Measurements from ENCODE around the gene EGFL8.
A peak's percentile ranks its signal among the peaks of the same experiment; 100 is the strongest.

The EGFL8 gene

DNA sequence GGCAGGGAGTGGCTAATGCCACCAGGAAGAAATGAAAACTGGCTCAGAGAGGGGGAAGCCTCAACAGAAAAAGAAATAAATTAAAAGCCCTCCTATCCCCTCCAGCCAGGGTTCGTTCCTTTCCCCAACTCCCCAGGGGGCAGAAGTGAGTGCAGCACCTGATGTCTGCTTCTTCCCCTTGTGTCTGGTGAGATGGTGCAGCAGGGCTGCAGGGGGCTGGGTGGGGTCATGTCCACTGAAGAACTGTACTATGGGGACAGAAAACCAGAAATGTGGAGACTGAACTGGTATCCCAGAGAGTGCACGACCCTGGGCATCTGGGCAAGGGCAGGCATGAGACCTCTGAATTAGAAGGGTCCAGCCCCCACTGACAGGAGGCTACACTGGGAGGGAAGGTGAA, 4.0 kb downstream of the EGFL8 start:
- Histone ChIP-seq H3K4me1 (ENCODE audit: control insufficient read depth, insufficient read depth, low read length) (peaks cover 4% of the 10 kb centered on the region), H3K4me3 (ENCODE audit: low read length) (no peak overlapping the region), H3K36me3 (ENCODE audit: control insufficient read depth, insufficient read depth, low read length) (peaks cover 22% of the 10 kb centered on the region; the same call in 1 of the 2 replicates), H3K27me3 (ENCODE audit: control insufficient read depth, insufficient read depth, low read length) (no peaks in the 10 kb centered on the region), H3K9me3 (ENCODE audit: control insufficient read depth, insufficient read depth, low read length) (no peaks in the 10 kb centered on the region), H3K27ac (ENCODE audit: low read length) (no peak overlapping the region)
- DNase-seq (ENCODE audit: low read depth, low spot score), result no peak
- no CpG with 5 or more reads among the region's 2 CpGs for WGBS (ENCODE audit: insufficient coverage, insufficient read length)

DNA sequence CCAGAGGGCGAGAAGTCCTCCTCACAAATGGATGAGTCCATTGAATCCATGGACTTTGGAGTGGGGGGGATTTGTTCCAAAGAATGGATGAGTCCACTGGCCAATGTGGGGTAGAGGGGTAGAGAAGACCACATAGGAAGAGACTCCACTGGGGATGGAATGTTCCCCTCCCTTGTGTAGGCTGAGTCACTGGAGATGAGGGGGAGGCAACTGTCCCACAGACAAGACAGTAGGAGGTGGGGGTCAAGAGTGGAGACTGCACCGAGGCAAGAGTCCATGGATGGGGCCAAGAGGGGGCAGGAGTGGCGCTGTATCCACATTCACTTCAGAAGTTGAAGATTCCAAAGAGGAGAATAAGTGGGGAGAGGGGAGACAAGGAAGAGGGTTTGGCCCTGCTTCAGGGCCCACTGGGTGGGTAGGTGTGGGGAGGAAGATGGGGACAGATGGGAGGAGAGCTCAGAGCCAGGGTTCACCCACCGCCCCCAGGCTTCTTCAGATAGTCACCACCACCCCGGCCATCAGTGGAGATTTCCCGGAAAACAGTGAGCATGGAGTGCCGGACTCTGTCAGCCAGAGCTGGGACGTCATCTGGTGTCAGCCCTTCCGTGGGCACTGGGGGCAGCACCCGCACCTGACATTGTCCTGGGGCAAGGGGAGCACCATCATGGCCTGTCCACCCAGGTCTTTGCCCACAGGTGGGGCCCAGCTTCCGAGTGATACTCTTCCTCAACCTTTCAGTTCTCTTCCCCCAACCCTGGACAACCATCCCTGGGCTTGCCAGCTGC, 4.6 kb downstream of the EGFL8 start:
- H3K9me3 ChIP-seq (ENCODE audit: control insufficient read depth, insufficient read depth, low read length), result no peaks in the 10 kb centered on the region
- H3K27ac ChIP-seq (ENCODE audit: low read length), result no peak overlapping the region
- H3K36me3 ChIP-seq (ENCODE audit: control insufficient read depth, insufficient read depth, low read length), result peaks cover 22% of the 10 kb centered on the region; the same call in 1 of the 2 replicates
- no peak for DNase-seq (ENCODE audit: low read depth, low spot score)
- no CpG with 5 or more reads among the region's 11 CpGs for WGBS (ENCODE audit: insufficient coverage, insufficient read length)
- H3K4me3 ChIP-seq (ENCODE audit: low read length), result no peak overlapping the region
- H3K4me1 ChIP-seq (ENCODE audit: control insufficient read depth, insufficient read depth, low read length), result peaks cover 4% of the 10 kb centered on the region
- no peaks in the 10 kb centered on the region for H3K27me3 ChIP-seq (ENCODE audit: control insufficient read depth, insufficient read depth, low read length)

DNA sequence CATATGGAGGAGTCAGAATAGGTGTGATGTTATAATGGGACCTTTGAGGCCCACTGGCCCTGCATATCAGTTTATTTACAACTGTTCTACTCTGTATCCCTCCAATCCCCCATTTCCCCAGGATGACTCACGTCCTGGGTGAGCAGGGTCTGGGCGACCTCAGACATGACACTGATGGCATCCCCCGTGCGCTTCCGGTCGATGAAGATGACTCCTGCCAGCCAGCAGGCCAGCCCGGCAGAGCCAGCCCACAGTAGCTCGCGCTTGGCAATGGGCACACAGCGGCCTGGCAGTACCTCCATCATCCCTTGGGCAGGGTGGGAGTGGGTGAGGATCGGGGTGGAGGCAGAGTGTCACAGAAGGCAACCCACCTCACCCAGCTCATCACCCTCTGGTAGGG, 5.9 kb downstream of the EGFL8 start:
- H3K4me1 ChIP-seq (ENCODE audit: control insufficient read depth, insufficient read depth, low read length), result peaks cover 4% of the 10 kb centered on the region
- no CpG with 5 or more reads among the region's 11 CpGs for WGBS (ENCODE audit: insufficient coverage, insufficient read length)
- peaks cover 22% of the 10 kb centered on the region; the same call in 1 of the 2 replicates for H3K36me3 ChIP-seq (ENCODE audit: control insufficient read depth, insufficient read depth, low read length)

DNA sequence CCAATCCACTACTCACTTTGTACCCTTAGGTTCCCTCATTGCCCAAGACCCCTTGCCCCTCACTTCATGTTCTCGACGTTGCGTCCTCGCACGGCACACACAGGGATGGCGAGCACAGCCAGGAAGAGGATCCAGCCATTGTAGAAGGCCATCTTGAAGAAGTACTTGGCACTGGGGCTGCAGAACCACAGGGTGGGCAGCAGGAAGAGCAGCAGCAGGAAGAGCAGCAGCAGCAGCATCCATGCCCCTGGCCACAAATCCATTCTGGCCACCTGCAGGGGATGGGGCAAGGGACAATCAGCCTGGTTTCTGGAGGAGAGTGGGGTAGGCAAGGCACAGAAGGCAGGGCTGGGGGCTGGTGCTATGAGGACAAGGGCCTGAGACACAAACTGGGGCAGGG, 6.8 kb downstream of the EGFL8 start:
- no CpG with 5 or more reads among the region's 6 CpGs for WGBS (ENCODE audit: insufficient coverage, insufficient read length)
- Histone ChIP-seq H3K27me3 (ENCODE audit: control insufficient read depth, insufficient read depth, low read length) (no peaks in the 10 kb centered on the region), H3K4me3 (ENCODE audit: low read length) (no peak overlapping the region), H3K27ac (ENCODE audit: low read length) (no peak overlapping the region), H3K9me3 (ENCODE audit: control insufficient read depth, insufficient read depth, low read length) (no peaks in the 10 kb centered on the region), H3K36me3 (ENCODE audit: control insufficient read depth, insufficient read depth, low read length) (peaks cover 22% of the 10 kb centered on the region; the same call in 1 of the 2 replicates), H3K4me1 (ENCODE audit: control insufficient read depth, insufficient read depth, low read length) (peaks cover 4% of the 10 kb centered on the region)
- no peak for DNase-seq (ENCODE audit: low read depth, low spot score)

More for the DNA sequence above, 5.9 kb downstream of the EGFL8 start:
- H3K9me3 ChIP-seq (ENCODE audit: control insufficient read depth, insufficient read depth, low read length), result no peaks in the 10 kb centered on the region
- H3K27me3 ChIP-seq (ENCODE audit: control insufficient read depth, insufficient read depth, low read length), result no peaks in the 10 kb centered on the region
- H3K27ac ChIP-seq (ENCODE audit: low read length), result no peak overlapping the region
- DNase-seq (ENCODE audit: low read depth, low spot score), result no peak
- no peak overlapping the region for H3K4me3 ChIP-seq (ENCODE audit: low read length)

DNA sequence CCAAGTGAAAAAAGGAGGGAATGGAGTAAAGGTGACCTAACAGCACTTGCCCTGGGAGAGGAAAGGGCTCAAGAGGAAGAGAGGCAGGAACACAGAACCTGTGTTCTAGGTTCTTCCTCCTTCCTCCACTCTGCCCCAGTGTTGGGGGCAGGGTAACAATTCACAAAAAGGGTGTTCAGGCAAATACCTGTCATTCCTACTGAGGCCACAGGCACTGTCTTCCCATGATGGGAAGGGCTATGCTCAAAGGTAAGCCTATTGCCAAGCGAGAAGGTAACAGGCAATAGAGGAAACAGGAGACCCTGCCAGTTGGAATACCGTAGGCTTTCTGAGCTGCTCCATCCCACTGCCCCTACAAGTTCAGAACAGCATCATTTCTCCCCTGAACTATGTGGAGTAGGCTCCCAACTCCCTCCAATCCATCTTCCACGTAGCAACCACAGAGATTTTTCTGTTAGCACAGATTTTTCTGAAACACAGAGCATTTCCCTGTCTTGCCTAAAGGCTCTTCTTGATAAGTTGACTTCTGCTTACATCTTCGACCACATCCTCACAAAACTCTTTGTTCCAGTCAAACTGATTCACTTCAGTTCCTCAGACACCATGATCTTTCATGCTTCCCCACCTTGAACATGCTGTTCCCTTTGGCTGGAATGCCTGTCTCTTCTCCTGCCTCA, 8.8 kb downstream of the EGFL8 start:
- Histone ChIP-seq H3K4me3 (ENCODE audit: low read length) (no peak overlapping the region), H3K9me3 (ENCODE audit: control insufficient read depth, insufficient read depth, low read length) (no peaks in the 10 kb centered on the region), H3K36me3 (ENCODE audit: control insufficient read depth, insufficient read depth, low read length) (peaks cover 18% of the 10 kb centered on the region; the same call in 1 of the 2 replicates), H3K27ac (ENCODE audit: low read length) (no peak overlapping the region), H3K27me3 (ENCODE audit: control insufficient read depth, insufficient read depth, low read length) (no peaks in the 10 kb centered on the region), H3K4me1 (ENCODE audit: control insufficient read depth, insufficient read depth, low read length) (peaks cover 2% of the 10 kb centered on the region; the same call in 1 of the 2 replicates)
- WGBS (ENCODE audit: insufficient coverage, insufficient read length), result no CpG with 5 or more reads among the region's 4 CpGs
- DNase-seq (ENCODE audit: low read depth, low spot score), result no peak

DNA sequence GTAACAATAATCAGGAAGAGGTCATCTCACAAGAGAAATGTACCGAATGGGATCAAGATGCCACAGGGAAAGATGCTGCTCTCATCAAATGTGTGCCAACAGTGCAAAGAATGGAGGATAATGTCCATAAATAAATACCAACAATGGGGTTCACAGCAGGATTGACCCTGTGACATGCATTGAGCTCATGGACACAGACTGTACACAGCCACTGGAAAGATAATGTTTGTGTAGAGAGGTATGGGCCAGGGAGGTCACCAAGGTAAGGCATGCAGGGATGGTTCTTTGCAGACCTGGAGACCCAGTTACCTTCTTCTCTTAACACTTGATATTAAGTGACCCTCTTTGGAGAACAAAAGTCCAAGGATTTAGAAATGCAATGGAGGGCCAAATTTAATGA, 10.0 kb downstream of the EGFL8 start:
- H3K27ac ChIP-seq (ENCODE audit: low read length), result no peak overlapping the region
- H3K9me3 ChIP-seq (ENCODE audit: control insufficient read depth, insufficient read depth, low read length), result no peaks in the 10 kb centered on the region
- DNase-seq (ENCODE audit: low read depth, low spot score), result no peak
- H3K4me1 ChIP-seq (ENCODE audit: control insufficient read depth, insufficient read depth, low read length), result peaks cover 2% of the 10 kb centered on the region; the same call in 1 of the 2 replicates
- H3K4me3 ChIP-seq (ENCODE audit: low read length), result no peak overlapping the region
- H3K36me3 ChIP-seq (ENCODE audit: control insufficient read depth, insufficient read depth, low read length), result peaks cover 16% of the 10 kb centered on the region; the same call in 1 of the 2 replicates
- H3K27me3 ChIP-seq (ENCODE audit: control insufficient read depth, insufficient read depth, low read length), result no peaks in the 10 kb centered on the region
- no CpG with 5 or more reads among the region's 1 CpG for WGBS (ENCODE audit: insufficient coverage, insufficient read length)

DNA sequence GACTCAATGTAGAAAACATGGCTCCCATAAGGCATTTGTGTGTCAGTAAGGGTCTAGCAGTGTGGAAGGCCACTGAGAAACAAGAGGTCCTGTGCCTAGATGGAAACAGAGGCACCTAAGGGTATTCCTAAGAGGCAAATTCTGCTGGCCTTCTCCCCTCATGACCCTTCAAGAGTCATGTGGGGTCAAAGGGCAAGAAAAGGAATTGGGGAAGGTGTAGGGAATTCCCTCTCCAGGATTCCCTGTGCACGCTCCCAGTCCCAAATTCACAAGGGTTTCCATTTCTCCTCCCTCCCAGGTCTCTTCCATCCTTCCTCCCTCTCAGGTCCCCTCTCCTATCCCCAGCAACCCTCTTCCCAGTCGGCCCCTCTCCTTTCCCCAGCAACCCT, 10.9 kb downstream of the EGFL8 start:
- DNase-seq (ENCODE audit: low read depth, low spot score), result no peak

DNA sequence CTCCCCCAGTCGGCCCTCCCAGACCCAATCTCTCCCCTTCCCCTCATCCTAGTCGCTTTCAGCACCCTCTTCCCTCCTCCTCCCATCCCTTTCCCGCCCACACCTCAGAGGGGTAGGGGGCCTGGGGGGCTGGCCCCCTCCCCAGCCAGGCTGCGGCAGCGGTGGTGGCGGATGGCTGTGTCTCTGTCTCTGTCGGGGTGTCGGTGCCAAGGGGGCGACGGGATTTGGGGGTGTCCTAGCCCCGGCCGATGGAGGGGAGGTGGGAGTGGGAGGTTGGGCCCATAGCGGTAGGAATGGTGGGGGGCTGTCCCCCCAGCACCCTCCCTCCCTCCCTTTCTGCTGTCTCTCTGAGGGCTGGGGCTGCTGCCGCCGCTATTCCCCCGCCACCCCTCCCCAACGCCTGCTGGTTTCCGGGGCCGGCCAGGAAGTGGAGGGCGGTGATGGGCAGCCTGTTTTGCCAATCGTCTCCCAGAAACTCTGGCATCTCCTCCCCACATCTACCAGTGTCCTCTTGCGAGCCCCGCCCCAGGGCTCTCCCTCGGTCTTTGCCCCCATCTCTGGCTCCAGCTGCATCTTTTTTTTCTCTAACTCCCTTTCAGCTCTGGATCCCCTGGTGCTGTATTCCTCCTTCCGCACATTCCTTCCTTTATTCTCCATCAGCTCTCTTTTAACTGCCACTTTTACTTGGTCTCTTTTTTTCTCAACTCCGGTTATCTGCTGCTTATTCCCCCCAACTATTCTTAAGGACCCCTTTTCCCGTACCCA, 11.5 kb downstream of the EGFL8 start, which contains the start of gene AGPAT1:
AGPAT1 (minus strand) TSS at position 374 of the 765 bp plus-strand sequence. CDS start 4,588 bp downstream, outside the sequence.
- Histone ChIP-seq H3K4me3 (ENCODE audit: low read length) (peak within 1 kb of the TSS; percentile 98), H3K4me1 (ENCODE audit: control insufficient read depth, insufficient read depth, low read length) (peaks cover 2% of the 10 kb centered on the region; the same call in 1 of the 2 replicates), H3K36me3 (ENCODE audit: control insufficient read depth, insufficient read depth, low read length) (peaks cover 5% of the 10 kb centered on the region; the same call in 1 of the 2 replicates), H3K27ac (ENCODE audit: low read length) (peak within 1 kb of the TSS; percentile 49), H3K9me3 (ENCODE audit: control insufficient read depth, insufficient read depth, low read length) (no peaks in the 10 kb centered on the region), H3K27me3 (ENCODE audit: control insufficient read depth, insufficient read depth, low read length) (no peaks in the 10 kb centered on the region)
- DNase-seq (ENCODE audit: low read depth, low spot score), result no peak
- no CpG with 5 or more reads among the region's 27 CpGs for WGBS (ENCODE audit: insufficient coverage, insufficient read length)

More for the DNA sequence above, 10.9 kb downstream of the EGFL8 start:
- Histone ChIP-seq H3K27me3 (ENCODE audit: control insufficient read depth, insufficient read depth, low read length) (no peaks in the 10 kb centered on the region), H3K27ac (ENCODE audit: low read length) (no peak overlapping the region), H3K4me1 (ENCODE audit: control insufficient read depth, insufficient read depth, low read length) (peaks cover 2% of the 10 kb centered on the region; the same call in 1 of the 2 replicates), H3K4me3 (ENCODE audit: low read length) (peak overlapping the region; percentile 98; the same call in 1 of the 2 replicates), H3K9me3 (ENCODE audit: control insufficient read depth, insufficient read depth, low read length) (no peaks in the 10 kb centered on the region), H3K36me3 (ENCODE audit: control insufficient read depth, insufficient read depth, low read length) (peaks cover 8% of the 10 kb centered on the region; the same call in 1 of the 2 replicates)
- no CpG with 5 or more reads among the region's 2 CpGs for WGBS (ENCODE audit: insufficient coverage, insufficient read length)

DNA sequence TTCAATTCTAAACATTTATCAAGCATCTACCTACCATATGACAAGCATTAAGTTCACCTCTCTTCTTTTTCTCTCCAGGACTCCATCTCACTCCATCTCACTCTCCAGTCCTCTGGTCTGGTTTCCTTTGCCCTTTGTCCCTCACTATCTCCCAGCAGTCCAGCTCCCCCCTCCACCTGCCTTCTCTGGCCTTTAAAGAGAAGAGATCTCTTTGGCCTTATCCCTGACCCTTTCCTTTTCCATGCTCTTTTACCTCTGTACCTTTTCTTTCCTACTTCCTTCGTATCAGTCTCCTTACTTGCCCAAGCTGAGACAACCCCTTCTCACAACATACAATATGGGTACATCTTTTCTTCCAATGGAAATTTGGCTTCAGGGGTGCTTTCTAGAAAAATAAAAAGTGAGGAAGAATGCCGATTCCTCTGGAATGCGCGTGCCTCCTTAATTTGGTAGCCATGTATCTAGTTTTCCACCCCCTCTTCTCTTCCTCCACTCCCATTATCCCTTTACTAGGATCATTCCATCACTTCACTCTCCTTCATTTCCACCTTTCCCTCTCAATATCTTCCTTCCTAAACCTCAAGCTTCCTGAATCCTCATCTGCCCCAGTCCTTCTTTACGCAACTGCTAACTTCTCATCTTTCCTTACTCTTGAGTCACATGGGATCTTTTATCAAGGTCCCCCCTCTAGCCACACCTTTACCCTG, 12.2 kb downstream of the EGFL8 start:
- WGBS (ENCODE audit: insufficient coverage, insufficient read length), result 100% methylated on average over 1 of the region's 5 CpGs
- H3K27ac ChIP-seq (ENCODE audit: low read length), result peak overlapping the region; percentile 49
- no peaks in the 10 kb centered on the region for H3K9me3 ChIP-seq (ENCODE audit: control insufficient read depth, insufficient read depth, low read length)
- no peaks in the 10 kb centered on the region for H3K27me3 ChIP-seq (ENCODE audit: control insufficient read depth, insufficient read depth, low read length)
- peaks cover 6% of the 10 kb centered on the region; the same call in 1 of the 2 replicates for H3K36me3 ChIP-seq (ENCODE audit: control insufficient read depth, insufficient read depth, low read length)
- no peak for DNase-seq (ENCODE audit: low read depth, low spot score)
- H3K4me3 ChIP-seq (ENCODE audit: low read length), result peak overlapping the region; percentile 98; the same call in 1 of the 2 replicates
- peaks cover 2% of the 10 kb centered on the region; the same call in 1 of the 2 replicates for H3K4me1 ChIP-seq (ENCODE audit: control insufficient read depth, insufficient read depth, low read length)
